WTC11 (cell line): Measurements from ENCODE around the gene ZNF710.

Experiments used
- FOXJ3 ChIP-seq: sonication (generic); formaldehyde crosslinking; IDR thresholded peaks from 2 replicates; pipeline ENCODE4 v1.9.0; 2021; ENCODE audit warnings: missing genetic modification reagents, mild to moderate bottlenecking, borderline replicate concordance
- ZNF416 ChIP-seq: fragments of 250-450 bp; sonication (Bioruptor Pico); IDR thresholded peaks from 2 replicates; pipeline ENCODE4 v1.9.0; 2021; ENCODE audit warnings: mild to moderate bottlenecking, inconsistent platforms
- TF ChIP-seq, protein P1 (sequence below): sonication (generic); formaldehyde crosslinking; conservative IDR thresholded peaks from 2 replicates; pipeline ENCODE4 v1.8.1; 2022; ENCODE audit warnings: mild to moderate bottlenecking, missing genetic modification reagents
- TF ChIP-seq, protein P2 (sequence below): fragments of 200-600 bp; IDR thresholded peaks from 2 replicates; pipeline ENCODE4 v1.8.0; 2022; ENCODE audit warnings: antibody characterized with exemption
- TF ChIP-seq, protein P3 (sequence below): sonication (generic); formaldehyde crosslinking; IDR thresholded peaks from 2 replicates; pipeline ENCODE4 v1.8.1; 2022; ENCODE audit warnings: low read depth, mild to moderate bottlenecking, moderate library complexity, missing genetic modification reagents, borderline replicate concordance

DNA sequence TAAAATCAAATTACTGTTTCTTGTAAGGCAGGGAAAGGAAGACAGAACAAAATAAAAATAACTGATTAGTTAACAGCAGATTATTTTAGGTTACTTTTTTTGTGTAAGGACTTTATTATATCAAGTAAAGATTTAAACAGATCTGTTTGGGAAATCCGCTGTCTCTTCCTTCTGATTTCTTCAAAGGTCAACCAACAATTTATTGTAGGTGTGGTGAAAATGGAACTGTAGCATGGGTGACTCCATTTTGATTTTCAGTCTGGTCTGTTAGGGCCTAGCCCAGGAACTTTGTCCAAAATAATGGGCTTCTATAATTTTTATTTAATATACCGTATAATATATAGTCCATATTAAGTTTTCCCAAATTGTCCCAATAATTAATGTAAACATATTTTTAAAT is 114.7 kb downstream of the ZNF710 start:
- TF ChIP-seq, protein P1, sequence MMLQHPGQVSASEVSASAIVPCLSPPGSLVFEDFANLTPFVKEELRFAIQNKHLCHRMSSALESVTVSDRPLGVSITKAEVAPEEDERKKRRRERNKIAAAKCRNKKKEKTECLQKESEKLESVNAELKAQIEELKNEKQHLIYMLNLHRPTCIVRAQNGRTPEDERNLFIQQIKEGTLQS (CRISPR knock-in tag) = no peak
- TF ChIP-seq, protein P2, sequence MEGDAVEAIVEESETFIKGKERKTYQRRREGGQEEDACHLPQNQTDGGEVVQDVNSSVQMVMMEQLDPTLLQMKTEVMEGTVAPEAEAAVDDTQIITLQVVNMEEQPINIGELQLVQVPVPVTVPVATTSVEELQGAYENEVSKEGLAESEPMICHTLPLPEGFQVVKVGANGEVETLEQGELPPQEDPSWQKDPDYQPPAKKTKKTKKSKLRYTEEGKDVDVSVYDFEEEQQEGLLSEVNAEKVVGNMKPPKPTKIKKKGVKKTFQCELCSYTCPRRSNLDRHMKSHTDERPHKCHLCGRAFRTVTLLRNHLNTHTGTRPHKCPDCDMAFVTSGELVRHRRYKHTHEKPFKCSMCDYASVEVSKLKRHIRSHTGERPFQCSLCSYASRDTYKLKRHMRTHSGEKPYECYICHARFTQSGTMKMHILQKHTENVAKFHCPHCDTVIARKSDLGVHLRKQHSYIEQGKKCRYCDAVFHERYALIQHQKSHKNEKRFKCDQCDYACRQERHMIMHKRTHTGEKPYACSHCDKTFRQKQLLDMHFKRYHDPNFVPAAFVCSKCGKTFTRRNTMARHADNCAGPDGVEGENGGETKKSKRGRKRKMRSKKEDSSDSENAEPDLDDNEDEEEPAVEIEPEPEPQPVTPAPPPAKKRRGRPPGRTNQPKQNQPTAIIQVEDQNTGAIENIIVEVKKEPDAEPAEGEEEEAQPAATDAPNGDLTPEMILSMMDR = no peak
- TF ChIP-seq ZNF416 (CRISPR knock-in tag) = no peak
- TF ChIP-seq, protein P3, sequence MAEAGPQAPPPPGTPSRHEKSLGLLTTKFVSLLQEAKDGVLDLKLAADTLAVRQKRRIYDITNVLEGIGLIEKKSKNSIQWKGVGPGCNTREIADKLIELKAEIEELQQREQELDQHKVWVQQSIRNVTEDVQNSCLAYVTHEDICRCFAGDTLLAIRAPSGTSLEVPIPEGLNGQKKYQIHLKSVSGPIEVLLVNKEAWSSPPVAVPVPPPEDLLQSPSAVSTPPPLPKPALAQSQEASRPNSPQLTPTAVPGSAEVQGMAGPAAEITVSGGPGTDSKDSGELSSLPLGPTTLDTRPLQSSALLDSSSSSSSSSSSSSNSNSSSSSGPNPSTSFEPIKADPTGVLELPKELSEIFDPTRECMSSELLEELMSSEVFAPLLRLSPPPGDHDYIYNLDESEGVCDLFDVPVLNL (CRISPR knock-in tag) = no peak
- no peak for TF ChIP-seq FOXJ3 (CRISPR knock-in tag)
